Endometrial microvascular endothelial cells (primary cell): ENCODE data around the gene STEAP3. TPM values are rescaled to one million over a fixed set of nuclear protein-coding genes. Genes with fewer than 3 reads are reported as not detected.

Source experiments
- in situ Hi-C: cut with HindIII; loops from 2 replicates; pipeline ENCODE4 v1.10.0; 2017; ENCODE audit warnings: low sequenced_read_pairs, low pct_unique_long_range_greater_than_20kb; ENCODE audit errors: inconsistent ontology term
- total RNA-seq: library from RNA; depleted of rRNA; stranded (reverse); fragments of >200 nt; gene quantifications from one replicate; pipeline ENCODE4 v1.2.3, GENCODE V29; 2015; ENCODE audit errors: inconsistent ontology term

STEAP3 gene
- total RNA-seq, 1 donor from 2014 or later = 20.3 TPM

DNA sequence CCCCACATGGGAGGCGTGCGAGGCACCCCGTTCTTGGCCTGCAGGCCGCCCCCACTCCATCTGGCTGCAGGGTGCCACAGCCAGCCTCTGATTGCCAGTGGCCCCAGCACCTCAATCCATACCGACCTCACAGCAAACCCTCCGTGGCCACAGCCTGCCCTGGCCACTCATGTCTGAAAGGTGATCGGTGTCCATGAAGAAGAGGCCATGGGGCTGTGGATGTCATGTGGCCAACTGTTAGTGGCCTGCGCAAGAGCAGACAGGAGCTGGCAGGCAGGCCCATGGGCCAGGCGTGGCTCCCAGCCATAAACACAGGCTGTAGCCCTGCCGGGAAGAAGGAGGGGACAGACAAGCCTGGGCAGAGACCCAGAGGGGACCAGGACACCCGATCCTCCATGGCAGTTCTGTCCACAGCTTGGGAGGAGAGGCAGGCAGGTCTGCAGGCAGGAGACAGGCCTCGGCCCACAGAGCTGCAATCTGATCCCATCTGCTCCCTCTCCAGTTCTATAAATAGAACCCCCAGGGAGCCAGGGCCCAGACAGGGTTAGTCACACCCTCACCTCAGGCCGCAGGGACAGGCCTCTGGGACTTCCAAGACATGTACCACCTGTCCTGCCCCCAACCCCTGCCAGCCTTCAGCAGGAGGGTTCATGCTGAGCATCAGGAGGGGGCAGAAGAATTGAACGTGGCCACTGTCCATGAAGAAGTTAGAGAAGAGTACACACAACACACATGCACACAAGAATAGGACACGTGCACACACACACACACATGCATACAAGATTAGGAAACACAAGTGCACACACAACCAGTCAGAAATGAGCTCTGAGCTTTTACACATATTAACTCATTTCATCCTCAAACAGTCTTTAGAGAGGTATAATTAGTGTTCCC, 16.9 kb downstream of the STEAP3 start:
- in situ Hi-C loops = no loop called here

DNA sequence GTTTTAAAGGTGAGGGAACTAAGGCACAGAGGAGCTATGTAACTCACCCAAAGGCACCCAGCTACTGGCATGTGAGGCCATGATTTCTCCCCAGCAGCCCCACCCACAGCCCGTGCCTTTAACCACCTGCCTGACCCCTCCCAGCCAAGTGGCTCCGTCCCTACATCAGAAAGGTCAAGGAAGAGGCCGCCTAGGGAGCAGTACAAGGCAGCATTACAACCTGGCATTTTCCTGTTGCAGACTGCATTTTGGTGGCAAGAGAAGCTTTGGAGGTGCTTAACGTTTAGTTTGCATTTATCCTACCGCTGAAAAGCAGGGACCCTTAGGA, 17.5 kb downstream of the STEAP3 start:
- in situ Hi-C loops = no loop called here

- in situ Hi-C loops = no loop called here
These were observed 18.9 kb downstream of the STEAP3 start for GRCh38 chr2:119242276-119243119.

DNA sequence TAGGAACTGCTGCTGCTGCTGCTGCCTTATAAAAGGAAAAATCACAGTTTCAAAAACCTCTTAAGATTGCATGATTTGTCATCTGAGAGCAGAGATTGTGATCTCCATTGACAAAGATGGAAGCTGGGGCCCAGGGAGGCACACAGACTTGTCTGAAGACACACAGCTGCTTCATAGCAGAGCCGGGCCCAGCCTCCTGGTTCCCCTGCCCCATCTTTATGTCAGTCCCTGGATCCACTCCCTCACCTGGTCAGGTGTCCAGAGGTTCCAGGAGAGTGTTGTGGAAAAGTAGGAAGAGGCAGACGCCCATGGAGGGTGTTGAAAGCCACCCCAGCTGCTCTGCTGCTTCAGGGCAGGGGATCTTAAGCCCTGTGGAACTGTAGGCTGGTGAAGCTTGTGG, 20.0 kb downstream of the STEAP3 start:
- in situ Hi-C loops = no loop called here

GRCh38 chr2:119245076-119245840, 21.6 kb downstream of the STEAP3 start:
- in situ Hi-C loops = no loop called here

DNA sequence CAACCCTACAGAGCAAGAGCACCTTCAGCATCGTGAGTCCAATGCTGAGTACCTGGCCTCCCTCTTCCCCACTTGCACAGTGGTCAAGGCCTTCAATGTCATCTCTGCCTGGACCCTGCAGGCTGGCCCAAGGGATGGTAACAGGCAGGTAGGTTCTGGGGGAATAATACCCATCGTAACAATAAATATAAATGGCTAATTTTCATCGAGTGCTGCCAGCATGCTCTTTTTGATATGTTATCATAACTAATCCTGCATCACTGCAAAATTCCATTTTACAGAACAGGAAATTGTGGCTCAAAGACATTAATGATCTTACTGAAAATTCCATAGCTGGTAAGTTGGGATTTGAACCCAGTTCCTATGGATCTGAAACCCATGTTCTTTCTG, 22.2 kb downstream of the STEAP3 start:
- in situ Hi-C loops = no loop called here

GRCh38 chr2:119246884-119247843, 23.5 kb downstream of the STEAP3 start:
- in situ Hi-C loops = no loop called here

DNA sequence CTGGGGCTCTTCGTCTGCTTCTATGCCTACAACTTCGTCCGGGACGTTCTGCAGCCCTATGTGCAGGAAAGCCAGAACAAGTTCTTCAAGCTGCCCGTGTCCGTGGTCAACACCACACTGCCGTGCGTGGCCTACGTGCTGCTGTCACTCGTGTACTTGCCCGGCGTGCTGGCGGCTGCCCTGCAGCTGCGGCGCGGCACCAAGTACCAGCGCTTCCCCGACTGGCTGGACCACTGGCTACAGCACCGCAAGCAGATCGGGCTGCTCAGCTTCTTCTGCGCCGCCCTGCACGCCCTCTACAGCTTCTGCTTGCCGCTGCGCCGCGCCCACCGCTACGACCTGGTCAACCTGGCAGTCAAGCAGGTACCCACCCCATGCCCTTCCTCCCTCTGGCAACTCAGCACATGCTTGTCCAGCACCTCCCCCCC, 24.2 kb downstream of the STEAP3 start:
- in situ Hi-C loops = no loop called here

GRCh38 chr2:119248311-119248710, 24.7 kb downstream of the STEAP3 start:
- in situ Hi-C loops = no loop called here

DNA sequence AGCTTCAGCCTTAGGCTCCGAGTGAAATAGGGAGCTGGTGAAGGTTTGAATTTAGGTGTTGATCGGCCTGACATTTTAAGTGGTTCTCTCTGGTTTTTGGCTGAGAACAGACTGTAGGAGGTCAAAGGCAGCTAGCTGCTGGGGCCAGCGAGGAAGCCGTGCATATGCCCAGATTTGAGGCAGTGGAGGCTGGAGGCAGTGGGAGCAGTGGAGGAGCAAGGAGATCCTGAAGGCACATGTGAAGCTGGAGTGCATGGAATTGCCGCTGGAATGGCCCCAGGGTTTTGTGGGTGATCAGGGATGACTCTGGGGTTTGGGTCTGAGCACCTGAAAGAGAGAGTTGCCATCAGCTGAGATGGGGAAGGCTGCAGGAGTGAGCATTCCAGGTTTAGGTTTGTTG, 25.1 kb downstream of the STEAP3 start:
- in situ Hi-C loops = no loop called here

- in situ Hi-C loops = no loop called here
These were observed 25.7 kb downstream of the STEAP3 start for GRCh38 chr2:119249311-119249710.

GRCh38 chr2:119249855-119250717, 26.5 kb downstream of the STEAP3 start:
- in situ Hi-C loops = no loop called here

DNA sequence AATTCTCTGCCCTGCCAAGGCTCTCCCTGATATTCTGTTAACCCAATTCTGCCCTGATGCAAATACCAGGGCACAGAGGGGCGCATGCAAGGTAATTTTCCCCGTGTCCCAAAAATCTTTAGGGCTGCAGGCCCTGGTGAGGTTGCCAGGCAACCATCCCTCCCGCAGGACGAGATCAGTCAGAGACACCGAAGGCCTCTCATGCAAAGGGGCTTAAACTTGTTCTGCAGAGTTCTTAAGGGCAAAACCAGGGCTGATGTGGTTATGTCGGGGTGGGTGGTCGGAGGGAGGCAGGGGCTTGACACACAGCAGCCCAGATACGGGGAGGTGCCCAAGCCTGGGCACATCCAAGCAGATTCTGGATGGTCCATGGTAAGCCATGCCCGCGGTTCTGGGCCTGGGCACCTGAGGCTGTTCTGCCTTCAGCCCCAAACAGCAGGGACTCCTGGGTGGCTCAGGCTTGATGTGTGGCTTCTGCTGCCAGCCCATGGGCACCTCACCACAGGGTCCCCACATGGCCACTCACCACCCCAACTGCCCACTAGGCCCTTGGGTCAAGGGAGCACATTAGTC, 27.2 kb downstream of the STEAP3 start:
- in situ Hi-C loops = no loop called here

- in situ Hi-C loops = no loop called here
These were observed 28.0 kb downstream of the STEAP3 start for GRCh38 chr2:119251652-119252051.

GRCh38 chr2:119252186-119253113, 28.8 kb downstream of the STEAP3 start:
- in situ Hi-C loops = no loop called here

GRCh38 chr2:119253114-119253702, 29.6 kb downstream of the STEAP3 start:
- in situ Hi-C loops = no loop called here
